RPMI7951 (cell line): ENCODE measurements around the gene LRRC8B. TPM values are rescaled to one million over a fixed set of nuclear protein-coding genes. Genes with fewer than 3 reads are reported as not detected.
"Not testable (repeated sequence)": the region's sequence is repeated elsewhere in the genome, so short reads cannot be mapped to it uniquely, and the experiment has no call there.

Source experiments
- DNase-seq: peaks from one replicate; pipeline ENCODE4 v3.0.0-alpha.2; 2012; ENCODE audit warnings: low read depth
- total RNA-seq: library from RNA; depleted of rRNA; stranded (reverse); fragments of >200 nt; shearing (Covaris generic); gene quantifications from 2 replicates; pipeline ENCODE4 v1.2.3, GENCODE V29; 2014

The LRRC8B gene
- total RNA-seq, 1 experiment from 2014 or later, result 1.1 TPM

GRCh38 chr1:89525169-89525855, 683 bp downstream of the LRRC8B start:
- no peak for DNase-seq

GRCh38 chr1:89527256-89527655, 2.6 kb downstream of the LRRC8B start:
- DNase-seq, result no peak

- no peak for DNase-seq
Measured at GRCh38 chr1:89527750-89528381, 3.2 kb downstream of the LRRC8B start.

- DNase-seq, result no peak
Measured at GRCh38 chr1:89528382-89528780, 3.8 kb downstream of the LRRC8B start.

- no peak for DNase-seq
Measured at GRCh38 chr1:89529196-89529595, 4.6 kb downstream of the LRRC8B start.

GRCh38 chr1:89530444-89531089, 5.9 kb downstream of the LRRC8B start:
- no peak for DNase-seq

- no peak for DNase-seq
Measured at GRCh38 chr1:89531480-89532139, 7.0 kb downstream of the LRRC8B start.

GRCh38 chr1:89532228-89532627, 7.6 kb downstream of the LRRC8B start:
- no peak for DNase-seq

GRCh38 chr1:89532866-89533265, 8.2 kb downstream of the LRRC8B start:
- DNase-seq, result no peak

- DNase-seq, result no peak
Measured at GRCh38 chr1:89535537-89535936, 10.9 kb downstream of the LRRC8B start.

- no peak for DNase-seq
Measured at GRCh38 chr1:89536555-89537341, 12.1 kb downstream of the LRRC8B start.

GRCh38 chr1:89538361-89538760, 13.7 kb downstream of the LRRC8B start:
- no peak for DNase-seq

GRCh38 chr1:89539128-89539527, 14.5 kb downstream of the LRRC8B start:
- no peak for DNase-seq

- DNase-seq, result no peak
Measured at GRCh38 chr1:89540406-89540970, 15.9 kb downstream of the LRRC8B start.

- no peak for DNase-seq
Measured at GRCh38 chr1:89542345-89542744, 17.7 kb downstream of the LRRC8B start.

- not testable (repeated sequence) for DNase-seq
Measured at GRCh38 chr1:89543632-89544031, 19.0 kb downstream of the LRRC8B start.

- no peak for DNase-seq
Measured at GRCh38 chr1:89545264-89546038, 20.8 kb downstream of the LRRC8B start.

GRCh38 chr1:89546082-89546889, 21.7 kb downstream of the LRRC8B start:
- no peak for DNase-seq

GRCh38 chr1:89546934-89547562, 22.4 kb downstream of the LRRC8B start:
- DNase-seq, result no peak
